Measurements from ENCODE around the gene HOXB6.

HOXB6 gene

GRCh38 chr17:48551214-48551555 is 53.6 kb downstream of the HOXB6 start:
- TF ChIP-seq, protein P1, sequence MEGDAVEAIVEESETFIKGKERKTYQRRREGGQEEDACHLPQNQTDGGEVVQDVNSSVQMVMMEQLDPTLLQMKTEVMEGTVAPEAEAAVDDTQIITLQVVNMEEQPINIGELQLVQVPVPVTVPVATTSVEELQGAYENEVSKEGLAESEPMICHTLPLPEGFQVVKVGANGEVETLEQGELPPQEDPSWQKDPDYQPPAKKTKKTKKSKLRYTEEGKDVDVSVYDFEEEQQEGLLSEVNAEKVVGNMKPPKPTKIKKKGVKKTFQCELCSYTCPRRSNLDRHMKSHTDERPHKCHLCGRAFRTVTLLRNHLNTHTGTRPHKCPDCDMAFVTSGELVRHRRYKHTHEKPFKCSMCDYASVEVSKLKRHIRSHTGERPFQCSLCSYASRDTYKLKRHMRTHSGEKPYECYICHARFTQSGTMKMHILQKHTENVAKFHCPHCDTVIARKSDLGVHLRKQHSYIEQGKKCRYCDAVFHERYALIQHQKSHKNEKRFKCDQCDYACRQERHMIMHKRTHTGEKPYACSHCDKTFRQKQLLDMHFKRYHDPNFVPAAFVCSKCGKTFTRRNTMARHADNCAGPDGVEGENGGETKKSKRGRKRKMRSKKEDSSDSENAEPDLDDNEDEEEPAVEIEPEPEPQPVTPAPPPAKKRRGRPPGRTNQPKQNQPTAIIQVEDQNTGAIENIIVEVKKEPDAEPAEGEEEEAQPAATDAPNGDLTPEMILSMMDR (conservative IDR thresholded peaks at IDR 0.05; ENCODE audit: low read depth, low read length), result no peak
- H3K4me3 ChIP-seq (ENCODE audit: low read depth, low read length), result no peak overlapping the region
- no peak for DNase-seq (ENCODE audit: low read depth)

DNA sequence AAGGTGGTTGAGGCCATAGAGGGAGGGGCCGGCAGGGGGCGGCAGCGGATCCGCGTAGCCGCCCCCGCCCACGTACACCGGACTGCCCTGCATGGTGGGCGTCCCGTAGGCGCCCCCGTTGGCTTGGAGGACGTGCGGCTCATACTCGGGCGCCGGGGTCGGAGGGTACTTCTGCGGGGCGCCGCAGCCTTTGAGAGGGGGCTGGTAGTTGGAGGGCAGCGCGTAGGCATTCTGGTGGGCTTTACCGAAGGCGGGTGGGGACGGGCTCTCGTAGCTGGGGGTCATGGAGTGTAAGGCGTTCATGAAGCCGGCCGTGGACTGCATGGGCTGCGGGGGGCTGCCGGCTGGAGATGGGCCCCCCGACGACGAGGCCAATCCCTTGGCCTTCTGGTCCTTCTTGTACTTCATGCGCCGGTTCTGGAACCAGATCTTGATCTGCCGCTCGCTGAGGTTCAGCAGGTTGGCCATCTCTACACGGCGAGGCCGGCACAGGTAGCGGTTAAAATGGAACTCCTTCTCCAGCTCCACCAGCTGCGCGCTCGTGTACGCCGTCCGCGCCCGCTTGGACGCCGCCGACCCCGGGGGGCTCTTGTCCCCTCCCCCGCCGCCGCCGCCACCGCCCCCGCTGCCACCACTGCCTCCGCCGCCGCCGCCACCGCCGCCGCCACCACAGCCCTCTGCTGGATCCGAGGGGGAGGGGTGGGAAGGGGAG is 54.1 kb downstream of the HOXB6 start:
- DNase-seq (ENCODE audit: low read depth), result no peak
- H3K4me3 ChIP-seq (ENCODE audit: low read depth, low read length), result no peak overlapping the region
- TF ChIP-seq, protein P1 (conservative IDR thresholded peaks at IDR 0.05; ENCODE audit: low read depth, low read length), result no peak

GRCh38 chr17:48549914-48550501 is 54.8 kb downstream of the HOXB6 start:
- TF ChIP-seq, protein P1 (conservative IDR thresholded peaks at IDR 0.05; ENCODE audit: low read depth, low read length), result no peak
- no peak for DNase-seq (ENCODE audit: low read depth)
- no peak overlapping the region for H3K4me3 ChIP-seq (ENCODE audit: low read depth, low read length)

GRCh38 chr17:48549281-48549630 is 55.5 kb downstream of the HOXB6 start:
- DNase-seq (ENCODE audit: low read depth), result no peak
- TF ChIP-seq, protein P1 (conservative IDR thresholded peaks at IDR 0.05; ENCODE audit: low read depth, low read length), result no peak

GRCh38 chr17:48548523-48549280 is 56.1 kb downstream of the HOXB6 start:
- no peak overlapping the region for H3K4me3 ChIP-seq (ENCODE audit: low read depth, low read length)
- no peak for DNase-seq (ENCODE audit: low read depth)
- TF ChIP-seq, protein P1 (conservative IDR thresholded peaks at IDR 0.05; ENCODE audit: low read depth, low read length), result no peak

More at GRCh38 chr17:48549281-48549630, 55.5 kb downstream of the HOXB6 start:
- H3K4me3 ChIP-seq (ENCODE audit: low read depth, low read length), result no peak overlapping the region

DNA sequence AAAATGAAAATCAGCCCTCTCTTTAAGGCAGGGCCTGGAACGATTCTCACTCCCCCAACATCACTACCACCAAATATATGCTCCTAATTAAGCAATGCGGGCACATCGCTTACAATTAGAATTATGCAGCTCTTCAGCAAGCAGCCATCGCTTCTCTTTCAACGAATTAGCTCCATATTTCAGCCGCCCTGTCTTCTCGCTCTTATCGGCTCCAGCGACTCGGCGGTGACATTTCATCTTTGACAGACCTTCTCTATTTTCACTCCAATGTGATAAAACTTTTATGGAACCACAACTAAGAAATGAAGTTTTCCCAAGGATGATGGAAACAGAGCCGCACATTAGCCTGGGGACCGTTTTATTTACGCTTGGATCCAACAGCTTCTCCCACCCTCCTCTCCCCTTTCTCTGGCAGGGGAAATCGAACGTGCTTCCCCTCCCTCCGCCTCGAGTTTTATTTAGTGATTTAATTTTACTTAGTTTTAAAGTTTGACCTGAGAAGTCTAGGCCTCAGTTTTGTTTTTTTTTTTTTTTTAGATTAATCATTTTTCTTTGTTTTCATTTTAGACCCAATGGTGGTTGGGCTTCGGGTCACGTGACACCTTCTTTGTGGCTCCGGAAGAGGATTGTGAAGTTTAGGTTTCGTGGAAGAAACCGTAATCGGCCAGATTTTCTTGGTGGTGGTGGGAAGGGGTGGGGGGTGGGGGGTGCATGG is 56.8 kb downstream of the HOXB6 start:
- DNase-seq (ENCODE audit: low read depth), result no peak
- no peak overlapping the region for H3K4me3 ChIP-seq (ENCODE audit: low read depth, low read length)
- TF ChIP-seq, protein P1 (conservative IDR thresholded peaks at IDR 0.05; ENCODE audit: low read depth, low read length), result no peak

Data from choroid plexus epithelial cell (primary cell).